GM18870 (cell line): ENCODE measurements around the gene AIFM1.

Experiments used
- ATAC-seq: cut with Tn5 transposase; IDR thresholded peaks from one replicate; pipeline ENCODE4 v1.9.1; 2021; ENCODE audit warnings: moderate library complexity; ENCODE audit not compliant: unreplicated experiment

The AIFM1 gene

DNA sequence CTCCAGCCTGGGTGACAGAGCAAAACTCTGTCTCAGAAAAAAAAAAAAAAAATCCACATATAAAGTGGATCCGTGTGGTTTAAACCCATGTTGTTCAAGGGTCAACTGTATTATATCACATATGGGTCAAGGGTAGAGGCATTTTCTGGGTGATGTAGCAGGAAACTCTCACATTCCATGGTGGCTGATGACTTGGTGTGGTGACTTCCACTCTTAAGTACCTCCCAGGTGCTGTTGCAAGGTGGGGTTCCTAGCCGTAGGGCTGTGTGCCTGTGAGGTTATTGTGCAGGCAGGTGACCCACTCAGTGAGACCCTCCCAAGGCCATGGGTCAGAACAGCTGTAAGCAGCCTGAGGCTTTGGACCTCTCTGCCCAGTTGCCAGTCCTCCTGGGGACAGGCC, 72.4 kb downstream of the AIFM1 start:
- no peak for ATAC-seq

DNA sequence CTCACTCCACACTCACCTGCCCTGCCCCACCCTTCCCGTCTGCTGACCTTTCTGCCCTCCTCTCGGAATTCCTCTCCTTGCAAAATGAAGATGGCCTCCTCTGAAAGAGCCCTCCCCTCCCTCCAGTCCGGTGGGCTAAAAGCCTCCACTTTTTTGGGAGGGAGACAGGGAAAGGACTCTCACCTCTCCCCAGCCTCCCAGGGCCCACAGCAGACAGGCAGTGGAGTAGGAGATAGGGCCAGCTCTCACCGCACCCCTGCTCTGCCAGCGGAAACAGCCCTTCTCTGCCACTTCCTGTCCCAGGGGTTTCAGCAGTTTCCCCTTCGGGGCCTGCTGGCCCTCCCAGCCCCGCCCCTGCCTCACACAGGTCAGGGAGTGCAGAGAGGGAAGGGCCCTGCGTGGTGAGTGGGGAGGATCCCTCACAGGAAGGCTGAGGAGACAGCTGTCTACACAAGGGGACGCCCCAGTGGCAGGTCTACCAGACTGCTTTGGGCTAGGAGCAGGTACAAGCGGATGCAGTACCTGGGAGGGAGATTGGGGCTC, 73.6 kb downstream of the AIFM1 start:
- peak; percentile 95 for ATAC-seq

DNA sequence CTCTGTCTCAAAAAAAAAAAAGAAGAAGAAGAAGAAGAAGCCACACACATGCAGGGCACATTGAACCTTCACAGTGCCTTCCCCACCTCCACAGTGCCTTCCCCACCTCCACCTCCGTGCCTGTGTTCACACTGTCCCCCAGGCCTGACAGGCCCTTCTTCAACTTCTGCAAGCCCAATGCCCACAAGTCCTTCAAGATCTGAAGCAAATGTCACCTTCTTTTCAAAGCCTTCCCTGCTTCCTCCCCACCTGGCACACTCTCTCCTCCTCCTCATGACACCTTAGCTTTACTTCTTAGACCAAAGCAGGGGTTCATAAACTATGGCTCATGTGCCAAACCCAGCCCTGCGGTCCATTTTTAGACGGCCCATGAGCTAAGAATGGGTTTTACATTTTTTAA, 75.3 kb downstream of the AIFM1 start:
- ATAC-seq = no peak

DNA sequence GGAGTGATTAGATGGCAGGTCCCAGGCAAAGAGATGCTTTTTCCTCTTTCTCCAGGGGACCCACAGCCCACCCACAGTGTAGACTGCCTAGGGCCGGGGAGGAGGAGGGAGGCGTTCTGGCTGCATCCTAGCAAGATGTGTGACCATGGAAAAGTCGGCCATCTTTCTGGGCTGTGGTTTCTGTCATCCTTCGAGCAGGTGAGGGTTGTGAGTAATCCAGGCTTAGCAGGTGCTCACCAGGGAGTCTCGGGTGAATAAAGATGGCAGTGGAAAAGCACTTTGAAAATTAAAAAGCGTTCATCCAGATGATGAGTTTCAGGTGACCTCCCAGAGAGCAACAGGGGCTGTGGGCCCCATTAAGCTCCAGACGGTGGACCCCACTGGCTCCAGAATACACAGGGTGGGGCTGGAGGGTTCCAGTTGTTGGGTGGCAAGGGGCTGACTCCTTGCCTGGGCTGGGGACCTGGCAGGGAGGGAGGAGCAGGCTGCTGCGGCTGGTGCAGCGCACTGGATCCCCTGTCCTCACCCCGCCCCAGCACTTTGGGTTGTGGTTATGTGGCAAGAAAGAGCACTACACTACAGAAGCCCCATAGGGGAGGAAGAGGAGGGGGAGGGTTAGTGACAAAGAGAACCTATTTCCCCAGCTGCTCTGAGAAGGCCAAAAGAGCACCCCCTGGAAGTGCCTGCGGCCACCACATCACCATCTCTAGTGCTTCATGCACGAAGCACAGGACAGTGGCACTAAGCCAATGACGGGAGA, 79.0 kb downstream of the AIFM1 start:
- ATAC-seq = peak; percentile 40

DNA sequence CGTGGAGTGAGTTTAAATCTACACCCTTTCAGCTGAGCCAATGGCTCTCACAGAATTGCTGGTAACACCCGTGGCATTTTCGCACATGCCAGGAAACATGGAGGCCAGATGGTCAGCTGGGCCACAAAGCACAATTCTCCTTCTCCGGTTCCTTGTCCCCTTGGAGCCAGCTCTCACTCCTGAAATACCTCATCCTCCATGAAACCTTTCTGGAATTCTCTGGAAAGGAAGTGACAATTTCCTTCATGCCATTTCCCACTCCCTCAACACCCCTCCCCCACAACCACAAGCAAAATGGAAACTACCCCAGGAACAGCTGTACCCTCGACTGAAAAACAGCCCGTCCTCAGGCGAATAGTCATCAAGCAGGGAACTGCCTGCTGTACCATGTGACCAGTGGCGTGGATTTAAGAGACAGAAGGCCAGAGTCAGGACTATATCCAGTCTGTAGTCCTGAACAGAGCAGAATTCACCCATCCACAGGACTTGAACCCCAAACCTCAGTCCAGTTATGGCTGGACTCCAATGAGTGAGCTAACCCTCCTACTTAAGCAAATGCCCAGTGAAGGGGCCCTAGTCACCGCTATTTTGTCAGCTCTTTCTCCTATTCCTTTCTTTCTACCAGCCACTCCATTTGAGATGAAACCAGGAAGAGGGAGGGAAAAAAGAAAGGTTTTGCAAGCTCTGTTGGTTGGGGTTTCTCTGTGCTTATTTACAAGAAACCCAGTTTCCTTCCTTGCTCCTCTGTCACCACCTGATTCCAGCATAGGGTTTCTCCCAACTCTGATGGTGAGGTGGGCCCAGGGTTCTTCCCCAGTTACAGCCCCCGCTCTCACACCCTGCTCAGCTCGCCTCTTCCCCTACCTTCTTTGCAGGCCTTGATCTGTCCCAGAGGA, 79.8 kb downstream of the AIFM1 start:
- ATAC-seq = no peak

DNA sequence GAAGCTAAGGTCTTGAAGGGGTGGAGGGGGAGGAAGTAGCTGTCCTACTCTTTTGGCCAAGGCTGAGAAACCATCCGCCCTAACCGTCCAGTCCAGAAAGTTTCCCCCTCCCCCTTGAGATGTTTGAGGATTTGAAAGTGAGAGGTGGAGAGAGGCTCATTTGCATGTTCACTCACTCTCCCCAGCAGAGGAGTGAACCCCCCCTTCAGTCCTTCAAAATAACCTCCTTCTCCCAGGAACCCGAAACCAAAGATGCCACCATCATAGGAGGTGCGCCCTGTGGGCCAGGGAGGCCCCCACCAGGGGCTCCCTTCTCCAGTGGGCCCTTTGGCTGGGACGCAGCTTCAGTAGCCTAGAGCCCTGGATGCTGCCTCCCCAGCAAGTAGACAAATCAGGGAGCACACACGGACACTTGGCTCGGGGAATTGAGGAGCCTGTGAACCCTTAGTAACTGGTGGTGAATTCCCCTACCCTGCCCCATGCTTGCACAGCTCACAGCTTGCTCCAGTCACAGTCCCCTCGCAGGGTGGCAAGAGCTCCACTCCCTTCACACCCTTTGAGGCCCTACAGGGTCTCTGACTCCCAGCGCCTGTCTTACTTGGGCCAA, 80.9 kb downstream of the AIFM1 start:
- ATAC-seq = no peak

DNA sequence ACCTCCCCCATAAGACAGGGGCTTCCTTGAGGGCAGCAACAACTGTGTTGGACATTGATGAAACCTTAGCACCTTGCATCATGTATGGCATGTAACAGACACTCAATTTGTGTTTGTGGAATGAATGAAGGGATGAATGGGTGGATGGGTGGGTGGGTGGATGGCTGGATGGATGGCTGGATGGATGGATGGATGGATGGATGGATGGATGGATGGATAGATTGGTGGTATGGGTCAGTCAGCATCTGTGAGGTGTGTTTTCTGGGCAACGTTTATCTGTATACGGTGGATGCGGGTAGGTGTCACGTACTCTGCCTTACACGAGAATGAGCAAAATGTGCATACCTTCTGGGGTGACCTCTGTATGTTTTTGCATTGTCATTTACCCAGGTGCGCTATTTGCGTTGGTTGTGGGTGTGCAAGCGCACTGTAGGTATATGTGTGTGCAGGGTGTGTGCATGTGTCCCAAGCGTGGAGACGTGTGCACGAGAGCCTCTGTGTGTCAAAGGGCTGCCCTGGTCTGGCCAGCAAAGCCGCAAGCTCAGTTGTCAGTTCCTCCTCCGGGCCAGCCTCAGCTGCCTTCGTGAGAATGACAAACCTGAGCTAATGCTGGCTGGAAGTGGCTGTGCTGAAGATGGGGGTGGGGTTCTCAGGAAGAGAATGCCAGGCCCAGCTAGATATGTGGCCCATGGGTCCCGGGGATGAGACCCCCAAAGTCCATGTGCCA, 81.8 kb downstream of the AIFM1 start:
- ATAC-seq = no peak

DNA sequence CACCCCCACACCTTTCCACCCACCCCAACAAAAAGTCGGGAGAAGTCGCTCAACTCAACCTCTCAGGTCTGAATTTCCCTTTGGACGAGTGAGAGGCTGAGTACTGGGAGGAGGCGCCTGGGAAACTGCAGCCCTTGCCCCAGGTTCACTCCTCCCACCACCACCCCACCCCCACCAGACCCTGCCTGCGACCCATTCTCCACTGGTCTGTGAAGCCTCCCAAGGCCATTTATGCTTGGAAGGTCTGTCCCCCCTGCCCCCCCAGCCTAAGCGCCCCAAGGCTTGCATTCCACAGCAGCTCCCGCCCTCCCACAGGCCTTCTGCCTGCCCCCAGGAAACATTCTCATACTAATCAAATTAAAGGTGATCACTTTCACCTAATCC, 82.5 kb downstream of the AIFM1 start:
- ATAC-seq = no peak

DNA sequence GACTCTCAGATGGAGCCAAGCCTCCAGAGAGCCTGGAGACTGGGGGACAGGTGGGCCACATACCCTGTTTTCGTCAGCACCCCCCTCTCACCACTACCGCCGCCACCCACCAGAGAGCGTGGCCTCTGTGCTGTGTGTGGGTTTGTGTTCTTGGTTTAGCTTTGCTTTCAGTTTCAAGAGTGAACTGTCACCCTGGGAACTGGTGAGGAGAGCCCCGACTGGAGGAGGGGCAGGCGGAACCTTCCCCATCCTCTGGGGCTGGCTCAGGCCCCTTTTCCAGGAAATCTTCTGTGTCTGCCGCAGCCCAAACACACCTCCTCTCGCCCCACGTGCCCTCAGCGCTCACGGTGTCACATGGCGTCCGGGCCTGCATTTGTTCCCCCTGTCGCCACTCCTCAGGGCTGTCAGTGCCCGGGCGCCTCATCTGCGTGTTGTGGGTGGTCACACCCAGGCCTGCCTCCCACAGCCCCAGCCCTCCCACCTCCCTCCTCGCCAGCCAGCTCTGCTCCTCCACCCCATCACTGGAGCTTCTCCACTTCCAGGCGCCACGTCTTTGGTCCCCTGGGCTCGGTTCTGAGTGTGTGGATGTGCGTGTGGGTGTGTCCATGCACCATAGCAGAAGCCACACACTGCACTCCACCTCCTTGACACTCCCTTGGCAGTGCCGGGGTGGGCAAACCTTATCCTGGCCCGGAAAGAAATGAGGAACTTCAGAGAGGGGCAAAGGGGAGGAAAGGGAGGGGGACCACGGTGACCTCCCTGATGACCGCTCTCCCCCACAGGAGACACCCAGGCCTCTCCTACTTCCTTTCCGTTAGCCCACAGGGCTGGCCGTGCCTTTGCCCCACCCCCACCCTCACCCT, 83.2 kb downstream of the AIFM1 start:
- peak; percentile 69 for ATAC-seq

DNA sequence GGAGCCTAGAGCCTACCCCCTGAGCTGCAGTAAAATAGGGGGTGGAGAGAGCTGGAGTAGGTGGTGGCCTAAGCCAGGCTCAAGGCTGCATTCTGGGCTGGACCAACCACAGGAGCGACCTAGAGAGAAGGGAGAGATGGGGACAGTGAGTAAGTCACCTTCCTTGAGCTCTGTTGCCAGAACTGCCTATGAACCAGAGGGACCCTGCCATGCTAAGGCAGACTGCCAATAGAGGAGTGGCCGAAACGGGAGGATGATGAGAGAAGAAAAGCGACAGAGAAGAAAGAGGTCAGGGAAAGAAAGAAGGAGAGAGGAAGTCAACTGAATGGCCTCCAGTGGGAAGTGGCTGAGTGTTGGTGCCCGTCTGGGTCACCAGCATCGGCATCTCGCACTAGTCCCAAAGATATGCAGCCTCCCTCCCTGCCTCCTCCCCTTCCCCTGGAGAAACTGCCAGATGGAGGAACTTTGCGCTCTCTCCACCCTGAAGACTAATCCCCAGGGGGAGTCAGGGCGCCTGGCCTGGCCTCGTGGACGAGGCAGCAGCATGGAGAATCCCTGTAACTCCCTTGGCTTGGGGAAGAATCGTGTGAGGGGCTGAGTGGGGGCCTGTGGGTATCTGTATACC, 84.1 kb downstream of the AIFM1 start:
- ATAC-seq = no peak

DNA sequence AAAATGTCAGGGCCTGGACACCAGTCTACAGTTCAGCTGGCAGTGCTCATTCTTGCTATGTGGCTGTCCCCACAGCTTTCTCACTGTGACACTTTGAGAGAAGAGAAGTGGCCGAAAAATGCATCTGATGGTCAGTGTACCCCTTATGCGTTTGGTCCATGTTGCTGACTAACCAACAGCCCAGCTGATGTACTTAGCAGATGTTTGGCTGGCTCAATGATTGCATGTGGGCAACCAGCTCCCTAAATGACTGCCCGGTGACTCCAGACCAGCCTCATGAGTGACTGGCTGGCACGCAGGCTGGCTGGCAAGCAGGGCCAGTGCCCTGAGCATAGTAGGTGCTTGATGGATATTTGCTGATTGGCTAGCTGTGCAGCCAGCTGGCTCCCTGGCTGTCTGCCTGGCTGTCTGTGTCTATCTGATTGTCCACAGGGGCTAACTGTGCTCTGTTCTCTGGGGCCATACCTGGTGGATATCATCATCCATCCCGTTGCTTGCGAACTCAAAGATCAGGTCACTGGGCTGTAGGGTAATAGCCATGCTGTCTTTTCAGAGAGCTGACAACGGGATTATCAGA, 84.8 kb downstream of the AIFM1 start:
- no peak for ATAC-seq

DNA sequence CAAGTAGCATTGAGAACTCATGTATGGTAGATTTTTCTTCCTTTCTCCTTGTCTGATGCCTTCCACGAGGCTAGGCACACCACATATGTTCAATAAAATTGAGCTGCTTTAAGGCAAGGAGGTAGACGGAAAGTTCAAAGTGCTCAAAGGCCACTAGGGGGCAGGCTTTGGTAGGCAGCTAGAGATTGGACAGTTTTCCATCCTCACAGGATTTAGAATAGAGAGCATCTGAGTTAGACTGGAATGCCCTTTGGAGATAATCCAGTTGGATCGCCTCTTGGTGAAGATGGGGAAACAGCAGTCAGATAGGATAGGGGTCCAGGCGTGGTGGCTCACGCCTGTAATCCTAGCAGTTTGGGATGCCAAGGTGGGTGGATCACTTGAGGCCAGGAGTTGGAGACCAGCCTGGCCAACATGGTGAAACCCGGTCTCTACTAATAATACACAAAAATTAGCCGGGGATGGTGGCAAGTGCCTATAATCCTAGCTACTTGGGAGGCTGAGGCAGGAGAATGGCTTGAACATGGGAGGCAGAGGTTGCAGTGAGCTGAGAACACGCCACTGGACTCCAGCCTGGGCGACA, 85.7 kb downstream of the AIFM1 start:
- no peak for ATAC-seq
